Measurements from ENCODE around the gene NBEAL2.

NBEAL2 gene

DNA sequence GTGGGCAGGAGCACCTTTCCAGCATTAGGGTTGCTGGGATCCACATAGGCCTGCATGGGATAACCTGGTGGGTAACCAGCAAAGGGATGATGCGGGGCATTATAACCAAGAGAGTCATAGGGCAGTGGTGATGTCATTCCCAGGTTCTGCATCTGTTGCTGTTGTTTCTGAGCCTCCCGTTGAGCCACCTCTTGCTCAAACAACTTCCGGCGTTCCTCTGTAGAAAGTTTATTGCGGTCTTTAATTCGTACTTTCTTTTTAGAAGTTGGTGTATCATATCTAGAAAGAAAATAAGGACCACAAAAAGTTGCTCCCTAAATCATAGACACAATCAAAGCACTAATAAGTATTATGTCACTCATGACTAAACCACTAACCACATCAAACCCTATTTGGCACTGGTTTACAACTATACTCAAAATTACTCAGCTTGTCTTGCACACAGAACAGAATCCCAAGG, 77.8 kb downstream of the NBEAL2 start:
- no peaks in the 10 kb centered on the region for H3K9me3 Mint-ChIP-seq
- peaks cover 45% of the 10 kb centered on the region for H3K36me3 Mint-ChIP-seq (ENCODE audit: low read depth)
- ATAC-seq (peak; percentile 92), DNase-seq (peak; percentile 29)
- H3K4me1 Mint-ChIP-seq = peaks cover 38% of the 10 kb centered on the region
- no peaks in the 10 kb centered on the region for H3K27me3 Mint-ChIP-seq
- peak overlapping the region; percentile 16 for H3K4me3 Mint-ChIP-seq
- peak overlapping the region; percentile 73 for H3K27ac Mint-ChIP-seq
